ENCODE measurements around the gene KAZN.

Gene KAZN

GRCh38 chr1:14668538-14668937, 70.1 kb downstream of the KAZN start:
- no peak for DNase-seq (ENCODE audit: low read depth in 1 of 2, low spot score in 1 of 2)

DNA sequence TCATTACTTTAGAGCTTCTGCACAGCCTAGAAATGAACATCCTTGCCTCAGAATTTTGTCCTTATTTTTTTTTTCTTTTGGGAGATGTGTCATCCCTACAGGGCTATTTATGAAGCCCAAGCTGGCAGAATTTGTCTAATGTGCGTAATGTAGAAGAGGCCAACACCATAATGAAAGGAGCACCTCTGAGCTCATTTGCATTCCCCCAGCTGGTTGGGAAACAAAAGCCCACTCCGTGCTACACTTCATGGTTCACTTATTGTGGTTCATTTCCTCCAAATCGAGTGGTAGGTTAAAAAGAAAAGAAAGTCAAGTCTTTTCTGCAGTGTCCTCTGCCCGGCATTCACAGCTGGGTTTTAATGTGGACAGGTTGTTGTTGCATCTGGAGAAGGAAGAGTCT, 73.5 kb downstream of the KAZN start:
- no peak for DNase-seq (ENCODE audit: low read depth in 1 of 2, low spot score in 1 of 2)

DNA sequence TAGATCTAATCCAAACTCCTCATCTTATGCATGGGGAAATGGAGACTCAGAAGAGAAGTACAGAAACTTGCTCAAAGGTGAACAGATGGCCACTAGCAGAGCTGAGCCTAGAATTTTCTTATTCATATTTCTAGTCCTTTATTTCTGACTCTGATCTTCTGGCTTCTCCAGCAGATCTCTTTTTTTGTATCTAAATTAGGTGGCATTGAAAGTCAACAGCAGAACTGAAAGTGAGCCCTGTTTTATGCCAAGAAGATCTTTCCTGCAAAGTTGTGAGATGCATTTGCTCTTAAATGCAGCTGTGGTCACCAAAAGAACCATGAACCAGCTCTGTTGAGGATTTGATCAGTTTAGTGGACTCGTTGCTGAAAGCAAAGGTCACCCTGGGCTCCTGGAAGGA, 75.5 kb downstream of the KAZN start:
- no peak for DNase-seq (ENCODE audit: low read depth in 1 of 2, low spot score in 1 of 2)

DNA sequence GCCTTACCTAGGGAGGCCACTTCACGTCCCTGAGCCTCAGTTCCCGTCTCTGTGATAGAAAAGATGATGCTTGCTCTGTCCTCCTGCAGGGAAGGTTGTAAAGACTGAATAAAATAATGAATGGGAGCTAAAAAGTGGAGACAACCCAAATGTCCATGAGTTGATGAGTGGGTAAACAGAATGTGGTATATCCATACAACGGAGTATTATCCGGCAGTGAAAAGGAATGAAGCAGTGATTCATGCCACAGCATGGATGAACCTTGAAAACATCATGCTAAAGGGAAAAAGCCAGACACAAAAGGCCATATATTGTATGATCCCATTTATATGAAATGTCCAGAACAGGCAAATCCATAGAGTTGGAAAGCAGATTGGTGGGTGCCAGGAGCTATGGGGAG, 77.9 kb downstream of the KAZN start:
- no peak for DNase-seq (ENCODE audit: low read depth in 1 of 2, low spot score in 1 of 2)

- no peak for DNase-seq (ENCODE audit: low read depth in 1 of 2, low spot score in 1 of 2)
Measured at GRCh38 chr1:14677292-14677971, 78.9 kb downstream of the KAZN start.

- no peak for DNase-seq (ENCODE audit: low read depth in 1 of 2, low spot score in 1 of 2)
Measured at GRCh38 chr1:14678011-14678638, 79.6 kb downstream of the KAZN start.

DNA sequence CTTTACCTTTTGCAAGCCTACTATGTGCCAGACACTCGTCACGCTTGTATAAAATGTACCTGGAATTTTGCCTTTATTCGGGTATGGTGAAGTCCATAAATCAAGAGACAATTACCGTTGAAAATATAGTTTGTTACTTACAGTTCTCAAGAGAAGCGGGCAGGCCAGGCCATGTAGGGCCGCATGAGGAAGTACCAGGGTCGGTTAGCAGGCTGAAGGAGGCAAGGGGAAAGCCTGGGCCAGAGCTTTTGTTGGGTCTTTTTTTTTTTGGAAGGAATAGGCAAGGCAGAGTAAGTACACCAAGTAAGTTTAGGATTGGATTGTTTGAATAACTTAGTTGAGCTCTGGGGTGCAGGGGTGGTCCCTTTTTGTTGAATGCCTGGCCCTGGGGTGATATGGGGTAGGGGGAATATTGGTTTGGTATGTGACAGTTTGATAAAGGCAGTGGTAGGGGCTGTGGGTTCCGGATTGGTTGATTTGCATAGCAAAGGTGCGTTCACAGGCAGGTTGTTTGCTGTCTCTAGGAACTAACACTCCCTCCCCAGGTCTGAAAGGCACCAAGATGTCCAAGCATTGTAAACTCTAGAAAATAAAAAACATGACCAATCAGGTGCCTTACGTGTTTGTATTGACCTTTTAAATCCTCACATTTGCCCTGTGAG, 80.7 kb downstream of the KAZN start:
- DNase-seq (ENCODE audit: low read depth in 1 of 2, low spot score in 1 of 2): no peak

DNA sequence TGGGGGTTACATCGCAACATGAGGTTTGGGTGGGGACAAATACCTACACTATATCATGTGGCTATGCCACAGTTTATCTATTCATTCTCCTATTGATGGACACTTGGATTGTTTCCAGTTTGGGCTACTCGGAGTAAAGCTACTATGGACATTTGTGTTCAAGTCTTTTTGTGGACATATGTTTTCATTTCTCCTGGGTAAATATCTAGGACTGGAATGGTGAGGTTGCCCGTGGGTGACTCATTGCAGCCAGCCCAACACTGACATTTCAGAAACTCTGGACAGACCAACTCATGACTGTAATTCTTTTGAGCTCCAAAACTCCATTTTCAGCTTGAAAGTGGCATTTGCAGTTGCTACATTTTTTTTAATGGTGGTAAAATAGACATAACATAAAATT, 82.7 kb downstream of the KAZN start:
- DNase-seq (ENCODE audit: low read depth in 1 of 2, low spot score in 1 of 2): no peak

DNA sequence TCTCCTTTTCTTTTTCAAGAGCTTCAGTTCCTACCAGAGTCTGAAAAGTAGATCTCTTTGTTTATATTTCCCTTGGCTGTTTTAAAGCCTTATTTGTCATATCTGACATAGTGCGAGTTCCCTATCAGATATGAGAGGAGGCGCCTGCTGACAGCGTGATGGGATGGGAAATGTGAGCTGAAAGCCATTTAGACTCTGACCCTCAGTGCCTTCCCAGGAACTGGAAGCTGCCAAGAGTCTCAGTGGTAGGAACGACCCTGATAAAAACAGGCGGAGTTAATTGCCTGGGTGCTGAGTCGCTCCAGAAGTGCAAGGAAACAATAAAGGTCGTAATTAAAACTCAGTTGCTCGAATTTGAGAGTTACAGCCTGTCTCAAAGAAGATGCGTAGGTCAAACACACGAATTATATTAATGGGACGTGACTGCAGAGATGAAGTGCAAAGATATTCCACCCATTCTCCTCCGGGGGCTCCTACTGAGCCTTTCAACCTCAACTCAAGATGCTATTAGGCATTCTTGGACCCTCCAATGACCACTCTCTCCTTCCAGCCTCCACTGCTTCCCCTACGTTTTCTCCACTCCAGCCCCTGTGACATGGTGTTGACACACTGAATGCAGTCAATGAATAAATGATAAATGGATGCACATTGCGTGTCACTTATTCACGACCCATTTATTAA, 84.6 kb downstream of the KAZN start:
- no peak for DNase-seq (ENCODE audit: low read depth in 1 of 2, low spot score in 1 of 2)

GRCh38 chr1:14685078-14685477, 86.6 kb downstream of the KAZN start:
- DNase-seq (ENCODE audit: low read depth in 1 of 2, low spot score in 1 of 2): no peak

DNA sequence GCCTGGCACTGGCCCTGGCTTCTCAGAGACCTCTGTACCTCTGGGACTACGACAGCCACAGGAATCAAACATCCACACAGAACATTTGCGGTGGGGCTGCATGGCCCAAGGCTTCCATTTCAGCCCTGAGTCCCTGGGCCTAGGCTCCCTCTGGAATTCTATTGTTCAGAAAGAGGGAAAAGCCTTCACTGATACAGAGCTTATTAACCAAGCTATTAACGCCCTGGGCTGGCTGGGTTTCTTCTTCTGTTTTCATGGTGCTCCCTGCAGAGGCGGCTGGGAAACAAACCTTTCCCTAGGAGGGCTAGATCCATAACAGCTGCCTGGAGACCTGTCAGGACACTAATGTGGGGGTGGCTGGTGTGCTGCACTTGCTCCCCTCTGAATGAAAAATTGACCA, 88.2 kb downstream of the KAZN start:
- DNase-seq (ENCODE audit: low read depth in 1 of 2, low spot score in 1 of 2): no peak

DNA sequence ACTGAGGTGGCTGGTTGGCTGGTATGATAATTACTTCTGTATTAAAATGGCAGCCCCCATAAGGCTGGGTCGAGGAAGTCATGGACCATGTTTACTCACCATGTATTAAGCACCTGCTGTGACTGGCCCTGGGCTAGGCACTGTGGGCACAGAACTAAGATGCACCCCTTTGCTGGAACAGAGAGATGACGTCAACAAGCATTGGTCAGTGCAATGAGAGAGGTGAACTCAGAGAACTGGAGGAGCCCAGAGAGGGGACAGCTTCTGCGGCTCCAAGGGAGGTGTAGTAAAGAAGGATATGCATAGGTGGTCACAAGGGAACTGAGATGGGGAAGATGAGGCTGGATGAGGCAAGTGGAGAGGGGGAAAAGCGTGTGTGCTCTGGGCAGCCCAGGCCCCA, 88.7 kb downstream of the KAZN start:
- no peak for DNase-seq (ENCODE audit: low read depth in 1 of 2, low spot score in 1 of 2)

GRCh38 chr1:14689996-14690615, 91.6 kb downstream of the KAZN start:
- DNase-seq (ENCODE audit: low read depth in 1 of 2, low spot score in 1 of 2): no peak

- DNase-seq (ENCODE audit: low read depth in 1 of 2, low spot score in 1 of 2): no peak
Measured at GRCh38 chr1:14693949-14694348, 95.5 kb downstream of the KAZN start.

GRCh38 chr1:14694589-14694988, 96.1 kb downstream of the KAZN start:
- DNase-seq (ENCODE audit: low read depth in 1 of 2, low spot score in 1 of 2): no peak

- no peak for DNase-seq (ENCODE audit: low read depth in 1 of 2, low spot score in 1 of 2)
Measured at GRCh38 chr1:14696761-14697160, 98.3 kb downstream of the KAZN start.

DNA sequence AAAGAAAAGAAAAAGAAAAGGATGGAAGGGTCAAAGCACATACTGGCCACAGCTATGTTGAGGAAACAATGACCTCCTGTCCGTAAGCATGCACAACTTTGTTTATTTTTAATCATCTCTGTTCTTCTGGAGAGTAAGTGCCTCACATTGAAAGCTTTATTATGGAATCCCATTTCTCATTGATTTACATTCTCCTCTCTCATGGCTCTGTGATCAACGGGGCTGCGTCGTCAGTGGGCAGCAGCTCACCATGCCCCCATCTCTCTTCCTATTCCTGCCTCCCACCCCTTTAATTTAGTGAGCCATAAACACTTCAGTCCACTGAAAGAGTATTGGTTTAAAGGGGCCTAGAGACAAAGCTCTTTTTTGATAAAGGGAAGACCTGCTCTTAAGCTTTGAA, 98.9 kb downstream of the KAZN start:
- DNase-seq (ENCODE audit: low read depth in 1 of 2, low spot score in 1 of 2): no peak

GRCh38 chr1:14698314-14698713, 99.8 kb downstream of the KAZN start:
- no peak for DNase-seq (ENCODE audit: low read depth in 1 of 2, low spot score in 1 of 2)

DNA sequence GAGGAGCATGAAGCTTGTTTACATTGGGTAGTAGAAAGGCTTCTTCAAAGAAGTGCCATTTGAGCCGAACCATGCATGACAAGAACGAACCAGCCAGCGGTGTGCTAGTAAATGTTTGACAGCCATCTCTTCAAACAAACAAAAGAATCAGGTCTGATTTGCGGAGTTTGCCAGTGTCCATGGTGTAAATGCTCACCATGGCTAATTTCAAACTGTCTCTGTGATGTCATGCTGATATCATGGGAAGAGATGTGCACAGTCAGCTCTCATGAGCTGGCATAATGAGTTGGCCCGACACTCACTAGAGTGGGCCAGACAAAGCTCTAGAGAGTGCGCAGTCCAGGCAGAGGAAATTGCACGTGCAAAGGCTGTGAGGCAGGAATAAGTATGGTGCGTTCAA, 101.1 kb downstream of the KAZN start:
- DNase-seq (ENCODE audit: low read depth in 1 of 2, low spot score in 1 of 2): no peak

DNA sequence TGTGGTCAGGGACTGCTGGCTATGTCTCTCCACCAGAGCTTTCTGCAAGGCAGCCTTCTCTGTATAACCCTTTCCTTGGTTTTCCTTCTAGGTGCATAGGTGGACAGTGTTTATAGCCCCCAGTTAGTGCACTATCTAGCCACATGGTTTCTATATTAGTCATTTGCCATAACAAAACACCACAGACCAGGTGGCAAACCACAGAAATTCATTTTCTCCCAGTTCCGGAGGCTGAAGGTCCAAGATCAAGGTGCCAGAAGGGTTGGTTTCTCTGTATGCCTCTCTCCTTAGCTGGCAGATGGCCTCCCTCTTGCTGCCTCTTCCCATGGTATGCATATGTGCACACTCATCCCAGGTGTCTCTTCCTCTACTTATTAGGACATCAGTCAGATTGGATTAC, 106.4 kb downstream of the KAZN start:
- DNase-seq (ENCODE audit: low read depth in 1 of 2, low spot score in 1 of 2): no peak

GRCh38 chr1:14705824-14706223, 107.3 kb downstream of the KAZN start:
- DNase-seq (ENCODE audit: low read depth in 1 of 2, low spot score in 1 of 2): no peak

DNA sequence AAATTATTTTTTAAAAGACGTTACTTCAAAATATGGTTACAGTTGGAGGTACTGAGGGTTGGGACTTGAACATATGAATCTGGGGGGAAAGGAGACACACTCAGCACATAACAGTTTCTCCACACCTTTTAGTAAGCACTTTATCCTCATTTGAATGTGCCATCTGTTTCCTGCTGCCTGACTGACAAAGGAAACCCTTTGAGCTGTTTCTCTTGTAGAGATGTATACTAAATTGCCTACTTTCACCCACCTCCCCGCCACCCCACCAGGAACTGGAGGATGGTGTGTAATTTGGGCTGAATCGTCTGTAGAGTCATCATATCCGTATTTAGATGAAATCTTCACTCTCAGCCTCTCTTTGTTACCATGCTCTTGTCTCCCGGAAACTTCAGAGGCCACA, 108.1 kb downstream of the KAZN start:
- no peak for DNase-seq (ENCODE audit: low read depth in 1 of 2, low spot score in 1 of 2)
